HepG2 (cell line): ENCODE measurements around the gene ABCC8.

Source experiments
- ATF3 ChIP-seq: sonication (generic); formaldehyde crosslinking; IDR thresholded peaks from 2 replicates; pipeline ENCODE4 v1.4.0; 2020; ENCODE audit warnings: missing genetic modification reagents
- GLI4 ChIP-seq: sonication (generic); formaldehyde crosslinking; IDR thresholded peaks from 2 replicates; pipeline ENCODE4 v1.5.1; 2020; ENCODE audit warnings: missing genetic modification reagents, mild to moderate bottlenecking, moderate library complexity, borderline replicate concordance
- NFATC3 ChIP-seq: sonication (generic); formaldehyde crosslinking; IDR thresholded peaks from 2 replicates; pipeline ENCODE4 v1.5.1; 2020; ENCODE audit warnings: mild to moderate bottlenecking, missing genetic modification reagents
- POLR2AphosphoS2 ChIP-seq: IDR thresholded peaks from 2 replicates; pipeline ENCODE4 v1.6.1; 2011; ENCODE audit warnings: low read depth, low read length, improper control_type of control experiment
- RBM39 ChIP-seq: fragments of 200-400 bp; formaldehyde crosslinking; IDR thresholded peaks from one replicate; pipeline ENCODE4 v1.6.1; 2018; ENCODE audit warnings: antibody characterized with exemption, mild to moderate bottlenecking, low read depth, low read length; ENCODE audit not compliant: poor library complexity, severe bottlenecking
- TBP ChIP-seq: sonication (generic); formaldehyde crosslinking; IDR thresholded peaks from 2 replicates; pipeline ENCODE4 v1.5.0; 2020; ENCODE audit warnings: missing genetic modification reagents
- ZBTB20 ChIP-seq: sonication (generic); formaldehyde crosslinking; IDR thresholded peaks from 2 replicates; pipeline ENCODE4 v1.8.1; 2023; ENCODE audit warnings: missing genetic modification reagents, low read depth, mild to moderate bottlenecking, borderline replicate concordance
- ZNF121 ChIP-seq: sonication (generic); formaldehyde crosslinking; IDR thresholded peaks from 2 replicates; pipeline ENCODE4 v1.5.0; 2020; ENCODE audit warnings: mild to moderate bottlenecking, missing genetic modification reagents

- no peak for TF ChIP-seq TBP (CRISPR knock-in tag)
- no peak for TF ChIP-seq ZBTB20 (CRISPR knock-in tag)
- TF ChIP-seq ZNF121 (CRISPR knock-in tag): no peak
- TF ChIP-seq RBM39: no peak
- TF ChIP-seq NFATC3 (CRISPR knock-in tag): no peak
- TF ChIP-seq GLI4: no peak
- no peak for TF ChIP-seq POLR2AphosphoS2
- no peak for TF ChIP-seq ATF3 (CRISPR knock-in tag)
Observed at GRCh38 chr11:17513853-17514252, 37.2 kb upstream of the ABCC8 start.
